Measurements from ENCODE around the gene NET1.
"Not testable (repeated sequence)": the region's sequence is repeated elsewhere in the genome, so short reads cannot be mapped to it uniquely, and the experiment has no call there.

NET1 gene

GRCh38 chr10:5376450-5376849 lies 35.9 kb upstream of the NET1 start:
- peaks cover 14% of the 10 kb centered on the region for H3K9me3 ChIP-seq (ENCODE audit: control insufficient read depth, insufficient read depth, low read length)
- H3K4me1 ChIP-seq (ENCODE audit: control insufficient read depth, insufficient read depth, low read length): no peaks in the 10 kb centered on the region
- H3K9ac ChIP-seq (ENCODE audit: low read depth, low read length): no peak overlapping the region
- no peak overlapping the region for H3K27ac ChIP-seq (ENCODE audit: low read depth, low read length)
- no peaks in the 10 kb centered on the region for H3K27me3 ChIP-seq (ENCODE audit: control insufficient read depth, insufficient read depth, low read length)
- H3K4me3 ChIP-seq (ENCODE audit: low read depth, low read length): no peak overlapping the region
- H3K36me3 ChIP-seq (ENCODE audit: control insufficient read depth, insufficient read depth, low read length): no peaks in the 10 kb centered on the region

- H3K36me3 ChIP-seq (ENCODE audit: control insufficient read depth, insufficient read depth, low read length); H3K27me3 ChIP-seq (ENCODE audit: control insufficient read depth, insufficient read depth, low read length); H3K9me3 ChIP-seq (ENCODE audit: control insufficient read depth, insufficient read depth, low read length); H3K27ac ChIP-seq (ENCODE audit: low read depth, low read length); H3K4me1 ChIP-seq (ENCODE audit: control insufficient read depth, insufficient read depth, low read length); H3K4me3 ChIP-seq (ENCODE audit: low read depth, low read length); H3K9ac ChIP-seq (ENCODE audit: low read depth, low read length): not testable (repeated sequence)
Observed at GRCh38 chr10:5379202-5379601, 33.2 kb upstream of the NET1 start.

- not testable (repeated sequence) for H3K27ac ChIP-seq (ENCODE audit: low read depth, low read length); H3K4me1 ChIP-seq (ENCODE audit: control insufficient read depth, insufficient read depth, low read length); H3K9me3 ChIP-seq (ENCODE audit: control insufficient read depth, insufficient read depth, low read length); H3K9ac ChIP-seq (ENCODE audit: low read depth, low read length); H3K27me3 ChIP-seq (ENCODE audit: control insufficient read depth, insufficient read depth, low read length); H3K36me3 ChIP-seq (ENCODE audit: control insufficient read depth, insufficient read depth, low read length); H3K4me3 ChIP-seq (ENCODE audit: low read depth, low read length)
Observed at GRCh38 chr10:5380395-5380794, 32.0 kb upstream of the NET1 start.

- Histone ChIP-seq H3K27me3 (ENCODE audit: control insufficient read depth, insufficient read depth, low read length) (no peaks in the 10 kb centered on the region), H3K4me1 (ENCODE audit: control insufficient read depth, insufficient read depth, low read length) (peaks cover 4% of the 10 kb centered on the region; the same call in 1 of the 2 replicates), H3K9me3 (ENCODE audit: control insufficient read depth, insufficient read depth, low read length) (no peaks in the 10 kb centered on the region; the same call in 1 of the 2 replicates), H3K27ac (ENCODE audit: low read depth, low read length) (no peak overlapping the region), H3K4me3 (ENCODE audit: low read depth, low read length) (no peak overlapping the region), H3K9ac (ENCODE audit: low read depth, low read length) (no peak overlapping the region), H3K36me3 (ENCODE audit: control insufficient read depth, insufficient read depth, low read length) (no peaks in the 10 kb centered on the region)
Observed at GRCh38 chr10:5381187-5381586, 31.2 kb upstream of the NET1 start.

- peak overlapping the region; percentile 12 for H3K27ac ChIP-seq (ENCODE audit: low read depth, low read length)
- H3K4me3 ChIP-seq (ENCODE audit: low read depth, low read length): peak overlapping the region; percentile 15; the same call in 1 of the 2 replicates
- H3K27me3 ChIP-seq (ENCODE audit: control insufficient read depth, insufficient read depth, low read length): no peaks in the 10 kb centered on the region
Observed at GRCh38 chr10:5385224-5385623, 27.1 kb upstream of the NET1 start.

GRCh38 chr10:5387169-5387568 lies 25.2 kb upstream of the NET1 start:
- Histone ChIP-seq H3K27me3 (ENCODE audit: control insufficient read depth, insufficient read depth, low read length) (no peaks in the 10 kb centered on the region), H3K36me3 (ENCODE audit: control insufficient read depth, insufficient read depth, low read length) (no peaks in the 10 kb centered on the region), H3K4me1 (ENCODE audit: control insufficient read depth, insufficient read depth, low read length) (peaks cover 4% of the 10 kb centered on the region; the same call in 1 of the 2 replicates), H3K27ac (ENCODE audit: low read depth, low read length) (no peak overlapping the region), H3K4me3 (ENCODE audit: low read depth, low read length) (no peak overlapping the region), H3K9ac (ENCODE audit: low read depth, low read length) (no peak overlapping the region), H3K9me3 (ENCODE audit: control insufficient read depth, insufficient read depth, low read length) (peaks cover 35% of the 10 kb centered on the region)

More at GRCh38 chr10:5385224-5385623, 27.1 kb upstream of the NET1 start:
- peaks cover 16% of the 10 kb centered on the region; the same call in 1 of the 2 replicates for H3K9me3 ChIP-seq (ENCODE audit: control insufficient read depth, insufficient read depth, low read length)
- no peaks in the 10 kb centered on the region for H3K36me3 ChIP-seq (ENCODE audit: control insufficient read depth, insufficient read depth, low read length)
- H3K9ac ChIP-seq (ENCODE audit: low read depth, low read length): no peak overlapping the region
- peaks cover 4% of the 10 kb centered on the region; the same call in 1 of the 2 replicates for H3K4me1 ChIP-seq (ENCODE audit: control insufficient read depth, insufficient read depth, low read length)

- Histone ChIP-seq H3K36me3 (ENCODE audit: control insufficient read depth, insufficient read depth, low read length) (no peaks in the 10 kb centered on the region), H3K27ac (ENCODE audit: low read depth, low read length) (no peak overlapping the region), H3K4me3 (ENCODE audit: low read depth, low read length) (no peak overlapping the region), H3K9ac (ENCODE audit: low read depth, low read length) (no peak overlapping the region), H3K27me3 (ENCODE audit: control insufficient read depth, insufficient read depth, low read length) (no peaks in the 10 kb centered on the region), H3K9me3 (ENCODE audit: control insufficient read depth, insufficient read depth, low read length) (peaks cover 47% of the 10 kb centered on the region), H3K4me1 (ENCODE audit: control insufficient read depth, insufficient read depth, low read length) (0 out of 2 replicates have a peak, but pooled peaks cover under 1% of the 10 kb centered on the region)
Observed at GRCh38 chr10:5390607-5391205, 21.7 kb upstream of the NET1 start.

GRCh38 chr10:5391790-5392189 lies 20.6 kb upstream of the NET1 start:
- H3K4me1 ChIP-seq (ENCODE audit: control insufficient read depth, insufficient read depth, low read length): no peaks in the 10 kb centered on the region
- H3K9ac ChIP-seq (ENCODE audit: low read depth, low read length): no peak overlapping the region
- H3K27ac ChIP-seq (ENCODE audit: low read depth, low read length): no peak overlapping the region
- H3K9me3 ChIP-seq (ENCODE audit: control insufficient read depth, insufficient read depth, low read length): peaks cover 47% of the 10 kb centered on the region
- H3K36me3 ChIP-seq (ENCODE audit: control insufficient read depth, insufficient read depth, low read length): no peaks in the 10 kb centered on the region
- H3K27me3 ChIP-seq (ENCODE audit: control insufficient read depth, insufficient read depth, low read length): no peaks in the 10 kb centered on the region
- H3K4me3 ChIP-seq (ENCODE audit: low read depth, low read length): no peak overlapping the region

- Histone ChIP-seq H3K27ac (ENCODE audit: low read depth, low read length) (no peak overlapping the region), H3K36me3 (ENCODE audit: control insufficient read depth, insufficient read depth, low read length) (no peaks in the 10 kb centered on the region), H3K4me1 (ENCODE audit: control insufficient read depth, insufficient read depth, low read length) (no peaks in the 10 kb centered on the region), H3K9me3 (ENCODE audit: control insufficient read depth, insufficient read depth, low read length) (peaks cover 47% of the 10 kb centered on the region), H3K9ac (ENCODE audit: low read depth, low read length) (no peak overlapping the region), H3K27me3 (ENCODE audit: control insufficient read depth, insufficient read depth, low read length) (no peaks in the 10 kb centered on the region), H3K4me3 (ENCODE audit: low read depth, low read length) (no peak overlapping the region)
Observed at GRCh38 chr10:5393529-5393928, 18.8 kb upstream of the NET1 start.

GRCh38 chr10:5395168-5395567 lies 17.2 kb upstream of the NET1 start:
- Histone ChIP-seq H3K36me3 (ENCODE audit: control insufficient read depth, insufficient read depth, low read length) (no peaks in the 10 kb centered on the region), H3K4me1 (ENCODE audit: control insufficient read depth, insufficient read depth, low read length) (no peaks in the 10 kb centered on the region), H3K4me3 (ENCODE audit: low read depth, low read length) (no peak overlapping the region), H3K9me3 (ENCODE audit: control insufficient read depth, insufficient read depth, low read length) (peaks cover 32% of the 10 kb centered on the region), H3K9ac (ENCODE audit: low read depth, low read length) (no peak overlapping the region), H3K27me3 (ENCODE audit: control insufficient read depth, insufficient read depth, low read length) (no peaks in the 10 kb centered on the region), H3K27ac (ENCODE audit: low read depth, low read length) (no peak overlapping the region)

- no peak overlapping the region for H3K4me3 ChIP-seq (ENCODE audit: low read depth, low read length)
- no peak overlapping the region for H3K9ac ChIP-seq (ENCODE audit: low read depth, low read length)
- no peaks in the 10 kb centered on the region for H3K27me3 ChIP-seq (ENCODE audit: control insufficient read depth, insufficient read depth, low read length)
- H3K27ac ChIP-seq (ENCODE audit: low read depth, low read length): no peak overlapping the region
- H3K9me3 ChIP-seq (ENCODE audit: control insufficient read depth, insufficient read depth, low read length): peaks cover 17% of the 10 kb centered on the region
- H3K36me3 ChIP-seq (ENCODE audit: control insufficient read depth, insufficient read depth, low read length): no peaks in the 10 kb centered on the region
- H3K4me1 ChIP-seq (ENCODE audit: control insufficient read depth, insufficient read depth, low read length): no peaks in the 10 kb centered on the region
Observed at GRCh38 chr10:5396556-5397300, 15.6 kb upstream of the NET1 start.

All from HUES48 (cell line).